GM12892 (cell line): ENCODE results near the gene SCP2.

Experiments used
- POLR2A ChIP-seq: IDR thresholded peaks from 2 replicates; pipeline ENCODE4 v1.6.1; 2011; ENCODE audit warnings: low read depth, low read length, control low read depth
- POLR2AphosphoS5 ChIP-seq: IDR thresholded peaks from 2 replicates; pipeline ENCODE4 v1.6.1; 2011; ENCODE audit warnings: low read depth, low read length, control low read depth
- TAF1 ChIP-seq: IDR thresholded peaks from 2 replicates; pipeline ENCODE4 v1.6.1; 2011; ENCODE audit warnings: low read depth, mild to moderate bottlenecking, control low read depth, low read length, borderline replicate concordance

DNA sequence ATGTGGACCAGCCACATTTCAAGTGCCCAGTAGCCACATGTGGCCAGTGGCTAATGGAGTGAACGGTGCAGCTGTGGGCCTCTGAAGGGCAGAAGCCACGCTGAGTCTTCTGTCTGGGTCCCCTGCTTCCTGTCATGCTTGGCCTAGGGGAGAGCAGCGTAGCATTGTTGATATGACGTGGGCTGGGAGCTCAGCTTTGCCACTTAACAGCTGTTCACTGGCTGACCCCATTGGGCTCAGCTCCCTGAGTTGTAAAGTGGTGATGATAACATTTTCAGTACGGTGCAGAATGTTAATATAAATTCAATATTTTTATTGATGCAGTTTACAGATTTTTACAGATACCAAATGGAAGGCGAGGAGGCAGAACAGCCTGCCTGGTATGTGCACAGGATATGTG is 139.4 kb downstream of the SCP2 start:
- TF ChIP-seq POLR2A (no peak), POLR2AphosphoS5 (no peak), TAF1 (no peak)
